GM12801 (cell line): ENCODE measurements around the gene RNASEH1.

Experiments
- TF ChIP-seq, protein P1 (sequence below): IDR thresholded peaks from one replicate; pipeline ENCODE4 v1.5.1; 2011; ENCODE audit warnings: control low read depth; ENCODE audit not compliant: insufficient read length; ENCODE audit errors: extremely low read depth

RNASEH1 gene

DNA sequence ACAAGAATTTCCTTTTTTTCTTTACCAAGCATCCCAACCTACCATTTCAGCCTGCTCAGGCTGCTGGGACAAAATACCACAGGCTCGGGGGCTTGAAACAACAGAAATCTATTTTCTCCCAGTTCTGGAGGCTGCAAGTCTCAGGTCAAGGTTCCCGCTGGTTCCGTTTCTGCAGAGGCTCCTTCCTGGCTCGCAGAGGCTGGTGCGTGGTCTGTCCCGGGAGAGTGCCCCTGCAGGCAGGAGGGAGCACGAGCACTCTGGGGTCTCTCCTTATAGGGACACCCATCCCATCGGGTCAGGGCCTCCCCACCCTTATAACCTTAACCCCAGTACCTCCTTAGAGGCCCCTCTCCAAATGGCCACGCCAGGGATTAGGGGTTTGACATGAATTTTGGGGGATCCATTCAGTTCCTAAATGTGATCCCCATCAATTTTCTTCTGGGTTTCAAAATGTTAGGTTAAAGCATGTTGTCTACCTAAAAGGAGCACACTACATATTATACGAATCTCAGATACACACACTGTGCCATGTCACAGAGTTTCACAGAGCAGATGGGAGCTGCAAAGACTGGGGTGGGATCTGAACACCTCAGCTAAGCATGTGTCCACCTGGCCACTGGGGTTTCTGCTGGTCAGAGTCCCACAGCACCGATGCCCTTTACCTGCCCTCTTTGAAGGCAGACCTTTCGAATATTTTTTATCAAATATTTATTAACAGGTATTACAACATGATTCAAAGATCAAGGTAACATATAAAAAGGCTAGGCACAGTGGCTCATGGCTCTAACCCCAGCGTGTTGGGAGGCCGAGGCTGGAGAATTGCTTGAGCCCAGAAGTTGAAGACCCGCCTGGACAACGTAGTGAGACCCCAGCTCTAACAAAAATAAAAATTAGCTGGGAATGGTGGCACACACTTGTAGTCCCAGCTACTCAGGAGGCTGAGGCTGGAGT lies 21.2 kb downstream of the RNASEH1 start:
- TF ChIP-seq, protein P1, sequence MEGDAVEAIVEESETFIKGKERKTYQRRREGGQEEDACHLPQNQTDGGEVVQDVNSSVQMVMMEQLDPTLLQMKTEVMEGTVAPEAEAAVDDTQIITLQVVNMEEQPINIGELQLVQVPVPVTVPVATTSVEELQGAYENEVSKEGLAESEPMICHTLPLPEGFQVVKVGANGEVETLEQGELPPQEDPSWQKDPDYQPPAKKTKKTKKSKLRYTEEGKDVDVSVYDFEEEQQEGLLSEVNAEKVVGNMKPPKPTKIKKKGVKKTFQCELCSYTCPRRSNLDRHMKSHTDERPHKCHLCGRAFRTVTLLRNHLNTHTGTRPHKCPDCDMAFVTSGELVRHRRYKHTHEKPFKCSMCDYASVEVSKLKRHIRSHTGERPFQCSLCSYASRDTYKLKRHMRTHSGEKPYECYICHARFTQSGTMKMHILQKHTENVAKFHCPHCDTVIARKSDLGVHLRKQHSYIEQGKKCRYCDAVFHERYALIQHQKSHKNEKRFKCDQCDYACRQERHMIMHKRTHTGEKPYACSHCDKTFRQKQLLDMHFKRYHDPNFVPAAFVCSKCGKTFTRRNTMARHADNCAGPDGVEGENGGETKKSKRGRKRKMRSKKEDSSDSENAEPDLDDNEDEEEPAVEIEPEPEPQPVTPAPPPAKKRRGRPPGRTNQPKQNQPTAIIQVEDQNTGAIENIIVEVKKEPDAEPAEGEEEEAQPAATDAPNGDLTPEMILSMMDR: no peak

DNA sequence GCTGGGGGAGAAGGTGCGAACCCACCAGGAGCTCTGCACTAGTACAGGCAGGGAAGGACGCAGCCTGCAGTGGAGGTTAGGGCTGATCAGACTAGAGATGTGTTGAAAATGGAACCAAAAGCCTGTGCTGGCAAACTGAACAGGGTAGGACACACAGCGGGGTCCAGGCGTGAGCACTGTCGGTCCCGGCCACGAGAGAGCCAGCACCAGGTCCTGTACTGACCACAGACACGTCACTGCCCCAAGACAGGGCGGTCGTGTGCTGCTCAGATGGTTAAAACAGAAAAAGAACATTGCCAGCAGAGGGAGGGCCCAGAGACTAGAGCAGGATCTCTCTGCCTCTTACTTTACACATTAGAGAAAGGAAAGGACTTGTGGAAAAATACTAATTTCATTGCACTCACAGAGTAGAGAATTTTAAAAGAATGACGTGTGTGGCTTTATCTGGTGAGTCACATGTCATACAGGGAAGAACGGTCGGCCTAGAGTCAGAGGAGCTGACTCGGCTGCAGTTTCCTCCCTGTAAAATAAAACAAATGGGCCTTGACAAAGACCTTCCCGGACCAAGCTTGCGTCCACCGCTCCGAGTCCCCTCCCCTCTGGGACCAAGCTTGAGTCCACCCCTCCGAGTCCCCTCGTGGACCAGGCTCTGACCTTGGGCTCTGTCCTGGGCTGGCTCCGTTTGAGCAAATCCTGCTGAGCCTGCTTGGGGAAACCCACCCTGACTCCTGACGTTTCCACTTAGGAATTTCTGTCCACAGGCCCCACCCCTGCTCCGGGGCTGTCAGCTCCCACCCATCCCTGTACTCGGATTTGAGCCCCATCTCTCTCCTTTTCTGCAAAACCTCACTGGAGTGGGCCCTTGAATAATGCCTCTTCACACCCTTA lies 22.1 kb downstream of the RNASEH1 start:
- TF ChIP-seq, protein P1: no peak

DNA sequence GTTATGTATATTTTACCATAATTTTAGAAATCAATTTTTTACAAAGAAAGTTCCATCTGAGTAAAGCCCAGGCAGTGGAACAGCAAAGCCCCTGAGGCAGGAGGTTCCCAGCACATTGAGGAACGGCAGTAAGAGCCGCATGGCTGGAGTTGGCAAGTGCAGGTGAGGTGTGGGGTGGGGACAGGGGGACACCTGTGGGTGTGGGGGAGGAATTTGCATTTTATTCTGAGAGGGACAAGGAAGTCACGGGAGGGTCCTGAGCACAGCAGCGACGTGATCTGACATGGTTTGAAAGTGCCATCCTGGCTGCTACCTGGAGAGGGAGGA lies 22.7 kb downstream of the RNASEH1 start:
- TF ChIP-seq, protein P1: no peak

DNA sequence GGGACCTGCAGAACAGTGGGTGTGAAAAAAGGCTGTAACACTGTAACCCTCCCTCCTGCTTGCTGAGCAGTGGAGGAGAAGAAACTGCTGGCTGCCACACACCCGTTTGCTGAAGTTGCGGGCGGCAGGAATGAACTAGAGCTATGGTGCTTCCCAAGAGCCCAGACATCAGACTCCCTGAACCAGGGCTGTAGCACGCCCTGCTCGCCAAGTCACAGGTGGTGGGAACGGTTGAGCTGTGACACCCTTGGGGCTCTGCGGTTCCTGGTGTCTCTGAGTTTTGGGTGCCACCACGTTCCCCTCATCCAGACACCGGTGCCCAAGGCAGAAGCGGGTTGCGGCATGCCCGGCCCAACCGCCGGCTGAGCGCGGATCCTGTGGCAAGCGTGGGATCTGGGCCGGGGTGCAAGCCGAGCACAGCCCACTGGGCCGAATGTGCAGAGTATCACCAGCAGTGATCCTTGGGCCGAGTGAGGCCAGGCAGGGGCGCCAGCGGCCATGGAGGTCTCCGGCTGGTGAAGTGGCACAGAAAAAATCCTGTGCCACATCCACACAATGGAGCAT lies 23.8 kb downstream of the RNASEH1 start:
- TF ChIP-seq, protein P1: no peak

DNA sequence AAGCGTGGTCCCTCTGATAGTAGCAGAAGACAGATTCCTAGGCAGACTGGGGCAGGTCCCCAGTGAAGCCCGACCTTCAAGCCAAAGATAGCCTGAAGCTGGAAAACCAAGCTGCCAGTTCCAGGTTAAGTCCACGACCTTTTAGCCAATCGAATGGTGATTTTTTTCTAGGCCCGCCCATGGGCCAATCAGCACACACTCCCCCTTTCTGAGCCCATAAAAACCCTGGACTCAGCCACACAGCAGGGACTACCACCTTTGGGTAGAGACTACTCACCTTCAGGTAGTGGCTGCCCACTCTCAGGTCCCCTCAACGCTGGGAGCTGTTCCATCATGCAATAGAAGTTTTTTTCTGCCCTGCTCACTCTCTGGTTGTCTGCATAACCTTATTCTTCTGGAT lies 24.3 kb downstream of the RNASEH1 start:
- TF ChIP-seq, protein P1: no peak

DNA sequence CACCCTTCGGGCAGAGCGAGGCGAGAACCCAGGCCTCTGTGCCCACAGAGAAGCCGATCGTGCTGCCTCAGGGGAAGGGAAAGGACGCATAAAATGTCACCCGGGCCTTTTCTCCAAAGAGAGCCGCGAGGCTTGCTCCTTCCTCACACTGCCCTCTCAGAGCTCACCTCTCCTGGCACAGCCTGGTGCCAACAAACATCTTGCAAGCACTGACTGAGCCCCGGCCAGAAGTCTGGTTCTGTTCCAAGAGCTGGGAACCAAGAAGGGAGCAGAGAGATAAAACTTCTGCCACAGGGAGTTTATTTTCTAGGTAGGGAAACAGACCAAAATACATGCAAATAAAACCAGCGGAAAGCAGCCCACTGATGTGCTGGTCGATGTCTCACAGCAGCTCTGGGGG lies 25.2 kb downstream of the RNASEH1 start:
- TF ChIP-seq, protein P1: no peak
